ENCODE results near the gene KRT13. TPM values are rescaled to one million over a fixed set of nuclear protein-coding genes. Genes with fewer than 3 reads are reported as not detected.

The KRT13 gene
- total RNA-seq, 1 experiment from 2014 or later, result not detected

DNA sequence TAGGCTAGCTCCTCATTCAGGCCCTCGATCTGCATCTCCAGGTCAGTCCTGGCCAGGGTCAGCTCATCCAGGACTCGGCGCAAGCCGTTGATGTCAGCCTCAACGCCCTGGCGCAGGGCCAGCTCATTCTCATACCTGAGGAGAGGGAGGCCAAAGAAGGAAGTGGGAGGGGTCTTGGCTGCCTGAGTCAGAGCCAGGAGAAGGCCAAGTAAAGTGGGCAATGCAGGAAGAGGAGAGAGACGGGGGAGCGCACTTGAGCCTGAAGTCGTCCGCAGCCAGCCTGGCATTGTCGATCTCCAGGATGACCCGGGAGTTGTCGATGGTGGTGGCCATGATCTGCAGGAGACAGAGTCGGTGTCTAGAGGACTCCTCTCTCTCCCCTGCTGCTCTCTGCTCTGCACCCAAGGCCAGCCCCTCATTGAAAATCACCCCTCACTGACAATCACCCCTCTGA lies 11.4 kb upstream of the KRT13 start:
- Mint-ChIP-seq H3K27ac (ENCODE audit: low read depth, unreplicated experiment) (no peak overlapping the region), H3K36me3 (ENCODE audit: insufficient read depth, unreplicated experiment) (peaks cover 51% of the 10 kb centered on the region), H3K9me3 (ENCODE audit: unreplicated experiment) (no peaks in the 10 kb centered on the region), H3K4me3 (ENCODE audit: unreplicated experiment) (peak overlapping the region; percentile 73), H3K27me3 (ENCODE audit: insufficient read depth, unreplicated experiment) (no peaks in the 10 kb centered on the region), H3K4me1 (ENCODE audit: insufficient read depth, unreplicated experiment) (peaks cover 57% of the 10 kb centered on the region)
- POLR2A ChIA-PET, result interaction anchor here (0.7 to 7.2 kb wide), 5 partner anchors 32 to 660 kb away, joined by 3 to 83 read pairs (median 3); no protein-coding TSS in a partner anchor
- TF ChIP-seq CTCF (IDR thresholded peaks at IDR 0.05; ENCODE audit: unreplicated experiment), result no peak
- CTCF ChIA-PET, result interaction anchor here (0.6 to 7.6 kb wide), 2 partner anchors 32 to 41 kb away, joined by 3 to 80 read pairs; no protein-coding TSS in a partner anchor
- intact Hi-C loops (cut with micrococcal nuclease), result no loop called here
- no TSS peak for BruUV-seq (replicated peaks)
- no peak for DNase-seq (ENCODE audit: unreplicated experiment)

DNA sequence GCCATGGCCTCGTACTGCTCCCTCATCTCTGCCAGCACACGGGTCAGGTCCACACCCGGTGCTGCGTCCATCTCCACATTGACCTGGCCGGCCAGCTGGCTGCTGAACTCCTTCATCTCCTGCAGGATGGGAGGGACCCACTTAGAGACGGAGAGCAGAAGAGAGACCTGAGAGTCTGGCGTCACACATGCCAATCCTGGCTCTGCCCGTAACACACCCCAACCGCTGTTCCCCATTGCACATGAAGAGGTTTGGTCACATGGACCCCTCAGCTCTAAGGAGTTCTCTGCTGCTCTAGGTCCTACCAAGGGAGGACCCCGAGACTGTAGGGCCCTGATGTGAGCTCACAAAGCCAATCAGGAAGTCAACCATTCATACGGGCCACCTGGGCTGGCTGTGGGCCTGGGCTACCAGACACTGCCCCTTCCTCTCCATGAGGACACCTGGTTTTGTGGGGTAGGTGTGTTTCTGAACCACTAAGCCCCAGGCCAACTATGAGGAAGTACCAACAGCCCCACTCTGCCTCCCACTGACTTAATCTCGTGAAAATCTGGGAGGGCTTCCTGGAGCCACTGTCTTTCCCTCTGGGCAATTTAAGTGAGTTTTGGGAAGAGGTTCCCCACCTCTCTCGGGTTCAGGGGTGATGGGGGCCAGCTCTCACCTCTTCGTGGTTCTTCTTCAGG lies 10.9 kb upstream of the KRT13 start:
- ChIA-PET POLR2A (interaction anchor here (0.7 to 7.2 kb wide), 5 partner anchors 32 to 659 kb away, joined by 3 to 83 read pairs (median 3); no protein-coding TSS in a partner anchor), CTCF (interaction anchor here (7.6 kb wide), 1 partner anchor 33 kb away, joined by 80 read pairs; no protein-coding TSS in a partner anchor)
- no peaks in the 10 kb centered on the region for H3K9me3 Mint-ChIP-seq (ENCODE audit: unreplicated experiment)
- intact Hi-C loops (cut with micrococcal nuclease), result no loop called here
- no peak for TF ChIP-seq CTCF (IDR thresholded peaks at IDR 0.05; ENCODE audit: unreplicated experiment)
- H3K36me3 Mint-ChIP-seq (ENCODE audit: insufficient read depth, unreplicated experiment), result peaks cover 51% of the 10 kb centered on the region
- no peaks in the 10 kb centered on the region for H3K27me3 Mint-ChIP-seq (ENCODE audit: insufficient read depth, unreplicated experiment)
- peaks cover 54% of the 10 kb centered on the region for H3K4me1 Mint-ChIP-seq (ENCODE audit: insufficient read depth, unreplicated experiment)
- H3K27ac Mint-ChIP-seq (ENCODE audit: low read depth, unreplicated experiment), result peak overlapping the region; percentile 13
- no peak for DNase-seq (ENCODE audit: unreplicated experiment)
- BruUV-seq (replicated peaks), result no TSS peak
- peak overlapping the region; percentile 73 for H3K4me3 Mint-ChIP-seq (ENCODE audit: unreplicated experiment)

DNA sequence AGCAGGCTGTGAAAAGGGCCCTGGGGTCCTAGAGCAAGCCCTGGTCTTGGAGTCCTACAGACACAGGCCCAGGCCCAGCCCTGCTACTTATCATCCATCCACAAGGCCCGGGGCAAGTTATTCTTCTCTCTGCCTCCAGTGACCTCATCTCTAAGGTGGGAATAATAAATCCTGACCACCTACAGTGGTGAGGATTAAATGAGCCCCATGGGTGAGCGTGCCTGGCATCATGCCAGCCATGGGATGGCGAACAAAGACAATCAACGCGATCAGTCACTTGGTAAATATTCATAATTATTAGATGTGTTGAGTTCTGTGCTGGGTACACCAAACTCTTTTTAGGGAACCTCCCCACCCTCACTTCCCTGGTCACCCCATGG lies 7.7 kb upstream of the KRT13 start:
- Mint-ChIP-seq H3K9me3 (ENCODE audit: unreplicated experiment) (no peaks in the 10 kb centered on the region), H3K27ac (ENCODE audit: low read depth, unreplicated experiment) (no peak overlapping the region), H3K36me3 (ENCODE audit: insufficient read depth, unreplicated experiment) (peaks cover 44% of the 10 kb centered on the region), H3K4me3 (ENCODE audit: unreplicated experiment) (peak overlapping the region; percentile 73), H3K4me1 (ENCODE audit: insufficient read depth, unreplicated experiment) (peaks cover 23% of the 10 kb centered on the region), H3K27me3 (ENCODE audit: insufficient read depth, unreplicated experiment) (no peaks in the 10 kb centered on the region)
- CTCF ChIA-PET, result interaction anchor here (0.8 to 2.4 kb wide), 2 partner anchors 36 to 150 kb away, joined by 3 to 8 read pairs; no protein-coding TSS in a partner anchor
- no peak for TF ChIP-seq CTCF (IDR thresholded peaks at IDR 0.05; ENCODE audit: unreplicated experiment)
- BruUV-seq (replicated peaks), result no TSS peak
- POLR2A ChIA-PET, result interaction anchor here (0.8 to 2.3 kb wide), 7 partner anchors 8 to 603 kb away, joined by 3 to 14 read pairs (median 6); no protein-coding TSS in a partner anchor
- no peak for DNase-seq (ENCODE audit: unreplicated experiment)
- intact Hi-C loops (cut with micrococcal nuclease), result no loop called here

DNA sequence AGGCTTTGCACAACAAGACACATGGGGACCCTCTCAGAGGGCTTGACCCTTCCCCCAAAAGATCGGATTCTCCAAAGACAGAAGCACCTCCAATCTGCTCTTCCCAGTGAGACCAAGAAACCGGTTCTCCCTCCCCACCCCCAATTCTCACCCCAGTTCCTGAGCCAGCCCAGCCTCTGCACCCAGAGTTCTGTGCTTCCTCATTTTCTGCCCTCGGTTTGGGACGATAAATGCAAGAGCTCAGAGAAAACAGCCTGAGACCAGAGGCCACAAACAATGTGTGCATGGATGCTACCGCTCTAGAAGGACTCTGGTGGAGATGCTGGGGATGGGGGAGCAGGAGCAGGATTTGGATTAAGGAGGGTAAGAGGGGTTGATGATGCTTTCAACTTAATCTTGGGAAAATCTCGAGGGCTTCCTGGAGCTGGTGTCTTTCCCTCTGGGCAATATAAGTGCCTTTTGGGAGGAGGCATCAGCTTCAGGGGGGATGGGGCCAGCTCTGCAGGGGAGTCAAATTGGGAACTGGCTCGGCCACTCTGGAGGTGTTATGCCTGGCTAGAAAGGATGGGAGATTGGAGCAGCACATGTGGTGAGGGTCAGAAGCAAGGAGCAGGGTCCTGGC lies 7.2 kb upstream of the KRT13 start:
- peaks cover 20% of the 10 kb centered on the region for H3K4me1 Mint-ChIP-seq (ENCODE audit: insufficient read depth, unreplicated experiment)
- no peak for DNase-seq (ENCODE audit: unreplicated experiment)
- H3K27ac Mint-ChIP-seq (ENCODE audit: low read depth, unreplicated experiment), result no peak overlapping the region
- H3K36me3 Mint-ChIP-seq (ENCODE audit: insufficient read depth, unreplicated experiment), result peaks cover 39% of the 10 kb centered on the region
- ChIA-PET POLR2A (interaction anchor here (0.8 to 2.3 kb wide), 9 partner anchors 8 to 603 kb away, joined by 3 to 11 read pairs (median 5); no protein-coding TSS in a partner anchor), CTCF (interaction anchor here (0.8 to 2.4 kb wide), 3 partner anchors 17 to 150 kb away, joined by 3 to 8 read pairs (median 5); no protein-coding TSS in a partner anchor)
- H3K27me3 Mint-ChIP-seq (ENCODE audit: insufficient read depth, unreplicated experiment), result no peaks in the 10 kb centered on the region
- TF ChIP-seq CTCF (IDR thresholded peaks at IDR 0.05; ENCODE audit: unreplicated experiment), result no peak
- no TSS peak for BruUV-seq (replicated peaks)
- H3K9me3 Mint-ChIP-seq (ENCODE audit: unreplicated experiment), result no peaks in the 10 kb centered on the region
- intact Hi-C loops (cut with micrococcal nuclease), result no loop called here
- peak overlapping the region; percentile 26 for H3K4me3 Mint-ChIP-seq (ENCODE audit: unreplicated experiment)
